HG02943 (cell line): ENCODE data around the gene MGAT4B.
"Not testable (repeated sequence)": the region's sequence is repeated elsewhere in the genome, so short reads cannot be mapped to it uniquely, and the experiment has no call there.

Experiments
- ATAC-seq: cut with Tn5 transposase; IDR thresholded peaks from one replicate; pipeline ENCODE4 v1.9.1; 2021; ENCODE audit warnings: mild to moderate bottlenecking, low read depth, moderate library complexity; ENCODE audit not compliant: unreplicated experiment

The MGAT4B gene

DNA sequence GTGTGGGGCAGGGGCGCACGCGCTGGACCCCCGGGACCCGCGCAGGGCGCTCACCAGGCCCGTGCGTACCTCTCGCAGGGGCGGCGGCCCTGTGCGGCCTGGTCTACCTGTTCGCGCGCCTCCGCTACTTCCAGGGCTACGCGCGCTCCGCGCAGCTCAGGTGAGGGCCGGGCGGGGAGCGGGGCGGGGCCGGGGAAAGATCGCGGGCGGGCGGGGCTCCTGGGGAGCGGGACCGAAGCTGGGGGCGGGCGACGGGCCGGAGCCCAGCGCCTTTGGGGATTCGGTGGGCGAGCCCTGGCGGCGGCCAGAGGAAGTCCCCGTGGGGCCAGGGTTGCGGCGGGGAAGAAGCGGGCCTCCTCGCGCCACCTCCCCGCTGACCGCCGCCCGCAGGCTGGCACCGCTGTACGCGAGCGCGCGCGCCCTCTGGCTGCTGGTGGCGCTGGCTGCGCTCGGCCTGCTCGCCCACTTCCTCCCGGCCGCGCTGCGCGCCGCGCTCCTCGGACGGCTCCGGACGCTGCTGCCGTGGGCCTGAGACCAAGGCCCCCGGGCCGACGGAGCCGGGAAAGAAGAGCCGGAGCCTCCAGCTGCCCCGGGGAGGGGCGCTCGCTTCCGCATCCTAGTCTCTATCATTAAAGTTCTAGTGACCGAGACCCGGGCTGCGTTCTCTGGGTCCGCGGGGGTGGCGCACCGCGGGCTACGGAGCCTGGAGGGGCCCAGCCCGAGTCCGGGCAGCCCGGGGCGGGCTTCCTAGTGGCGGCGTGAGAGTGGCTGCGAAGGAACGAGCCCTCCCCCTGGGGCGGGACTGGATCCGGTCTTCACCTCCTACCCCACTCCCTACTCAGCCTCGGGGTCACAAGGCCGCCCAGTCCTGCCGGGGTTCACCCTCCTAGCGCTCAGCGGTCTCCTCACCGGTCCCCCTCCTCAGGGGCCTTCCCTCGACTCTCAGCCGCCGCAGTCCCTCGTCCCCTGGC is 10.5 kb downstream of the MGAT4B start:
- peak; percentile 57 for ATAC-seq

DNA sequence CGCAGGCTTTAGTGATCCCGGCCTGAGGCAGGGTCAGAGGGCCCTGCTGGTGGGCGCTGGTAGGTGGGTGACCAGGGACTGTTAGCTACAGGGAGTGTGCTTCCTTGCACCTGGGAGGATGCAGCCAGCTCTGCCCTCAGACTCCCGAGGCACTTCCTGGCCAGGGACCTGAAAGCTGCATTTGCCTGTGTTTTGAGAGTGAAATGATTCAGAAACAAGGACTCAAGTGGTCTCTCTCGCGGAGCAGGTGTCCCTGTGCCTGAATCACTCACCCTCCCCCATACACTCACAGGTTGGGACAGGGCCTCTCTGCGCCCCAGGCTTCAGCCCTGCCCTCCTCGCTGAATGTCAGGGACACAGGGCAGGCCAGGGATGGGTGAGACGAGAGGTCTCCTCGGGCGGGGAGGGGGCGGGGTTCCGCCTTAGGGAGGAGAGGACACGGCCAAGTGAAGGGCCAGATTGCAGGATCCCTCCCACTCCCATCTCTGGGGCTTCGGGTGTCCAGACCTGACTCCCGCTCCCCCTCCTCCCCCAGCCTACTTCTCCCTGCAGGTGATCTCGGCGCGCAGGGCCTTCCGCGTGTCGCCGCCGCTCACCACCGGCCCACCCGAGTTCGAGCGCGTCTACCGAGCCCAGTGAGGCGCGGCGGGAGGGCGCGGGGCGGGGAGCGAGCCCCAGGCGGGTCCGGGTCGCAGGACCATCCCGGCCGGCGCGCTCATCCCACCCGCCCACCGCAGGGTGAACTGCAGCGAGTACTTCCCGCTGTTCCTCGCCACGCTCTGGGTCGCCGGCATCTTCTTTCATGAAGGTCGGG is 11.4 kb downstream of the MGAT4B start:
- no peak for ATAC-seq

DNA sequence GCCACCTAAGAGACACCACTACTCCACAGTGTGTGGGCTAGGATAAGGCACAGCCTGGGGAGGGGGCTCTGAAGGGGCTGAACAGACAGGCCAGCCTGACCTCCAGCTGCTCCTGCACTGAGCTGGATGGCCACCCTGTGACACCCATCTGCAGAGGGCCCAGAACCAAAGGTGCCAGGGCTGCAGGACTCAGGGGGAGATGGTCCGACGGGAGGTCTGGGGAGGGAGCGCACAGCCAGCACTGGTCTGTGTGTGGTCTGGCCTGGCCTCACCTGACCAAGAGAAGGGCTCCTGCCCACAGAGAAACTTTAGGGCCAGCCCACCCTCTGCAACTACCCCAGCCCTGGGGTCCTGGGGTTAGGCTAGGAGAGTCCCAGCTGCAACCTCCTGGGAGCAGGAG is 12.1 kb downstream of the MGAT4B start:
- ATAC-seq: no peak

DNA sequence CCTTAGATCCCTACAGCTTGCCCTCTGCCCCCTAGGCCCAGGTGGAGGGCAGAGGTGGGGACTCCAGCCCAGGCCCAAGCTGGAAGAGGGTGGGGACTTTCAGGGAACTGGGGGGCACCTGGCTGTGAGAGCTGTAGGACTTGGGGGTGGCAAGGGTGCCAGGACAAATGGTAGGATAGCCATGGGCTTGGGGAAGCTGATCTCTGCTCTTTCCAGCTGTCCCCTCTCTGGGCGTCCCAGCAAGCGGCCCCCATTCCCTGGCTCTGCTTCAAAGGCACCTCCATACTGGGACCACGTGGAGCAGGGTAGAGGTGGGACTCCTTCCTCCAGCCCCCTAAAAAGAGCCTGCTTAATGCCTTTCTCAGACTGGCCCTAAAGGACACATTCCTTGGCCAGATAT is 12.5 kb downstream of the MGAT4B start:
- no peak for ATAC-seq

DNA sequence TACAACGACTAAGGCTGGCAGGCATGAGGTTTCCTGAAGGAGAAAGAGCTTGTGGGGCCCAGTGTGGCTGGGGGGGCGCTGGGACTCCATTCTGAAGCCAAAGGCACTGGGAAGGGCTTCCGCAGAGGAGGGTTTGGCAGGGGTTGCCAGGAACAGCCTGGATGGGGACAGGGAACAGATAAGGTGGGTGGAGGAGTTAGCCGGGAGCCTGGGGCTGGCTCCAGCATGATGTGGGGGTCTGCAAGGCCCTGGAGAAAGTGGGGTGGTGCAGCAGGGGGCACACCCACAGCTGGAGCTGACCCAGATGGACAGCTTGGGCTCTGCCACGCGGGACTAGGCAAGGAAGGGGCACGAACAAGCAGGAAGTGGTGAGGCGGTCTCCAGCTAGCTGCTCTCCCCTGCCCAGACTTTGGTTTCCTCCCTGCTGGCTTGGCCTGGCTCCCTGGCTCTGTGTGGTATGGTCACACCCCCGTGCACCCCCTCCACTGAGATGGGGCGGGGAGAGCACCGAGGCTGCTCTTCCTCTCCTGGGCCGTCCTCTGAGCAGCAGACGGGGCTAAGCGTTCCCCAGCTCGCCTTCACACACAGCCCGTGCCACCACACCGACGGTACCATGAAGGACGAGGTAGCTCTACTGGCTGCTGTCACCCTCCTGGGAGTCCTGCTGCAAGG is 13.1 kb downstream of the MGAT4B start, which contains the start of gene LTC4S:
Gene LTC4S, plus strand, starts transcription at position 519 of the 672 bp plus-strand sequence. Its CDS starts 95 bp downstream, at position 614.
- no peak for ATAC-seq

DNA sequence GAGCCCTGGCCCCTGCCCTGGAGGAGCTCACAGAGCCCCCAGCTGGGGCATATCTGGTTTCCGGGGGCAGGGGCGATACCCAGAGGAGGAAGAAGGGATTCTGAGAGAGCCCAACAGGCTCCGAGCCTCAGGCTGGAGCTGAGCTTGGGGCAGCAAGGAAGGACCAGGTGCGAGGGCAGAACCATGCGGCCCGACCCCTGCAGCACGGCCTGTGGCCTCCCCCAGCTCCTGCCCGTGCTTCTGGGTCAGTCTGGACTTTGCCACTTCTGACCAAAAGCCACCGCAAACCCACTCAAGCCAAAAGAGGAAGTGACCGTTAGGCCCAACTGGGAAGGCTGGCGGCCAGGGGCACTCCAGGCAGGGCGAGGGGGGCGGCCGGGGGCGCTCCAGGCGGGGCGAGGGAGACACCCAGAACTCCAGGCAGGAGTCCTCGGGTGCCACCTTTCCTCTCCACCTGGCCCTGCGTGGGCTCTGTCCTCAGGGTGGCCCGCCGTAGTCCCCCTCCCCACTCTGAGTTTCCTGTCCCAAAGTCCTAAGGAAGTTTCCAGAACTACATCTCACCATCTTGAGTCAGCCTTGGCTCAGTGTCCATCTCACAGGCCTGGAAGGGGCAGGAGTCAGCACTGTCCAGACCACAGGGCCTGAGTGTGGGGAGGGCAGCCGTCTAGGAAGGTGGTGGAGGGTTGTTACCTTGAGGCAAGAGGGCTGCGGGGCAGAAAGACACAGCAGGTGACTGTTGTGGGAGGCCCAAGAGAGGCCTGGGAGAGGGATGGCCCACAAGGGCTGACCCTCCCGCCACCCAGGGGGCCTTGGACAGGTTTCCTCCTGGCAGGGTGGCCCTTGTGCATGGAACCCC is 13.8 kb downstream of the MGAT4B start:
- ATAC-seq: no peak

DNA sequence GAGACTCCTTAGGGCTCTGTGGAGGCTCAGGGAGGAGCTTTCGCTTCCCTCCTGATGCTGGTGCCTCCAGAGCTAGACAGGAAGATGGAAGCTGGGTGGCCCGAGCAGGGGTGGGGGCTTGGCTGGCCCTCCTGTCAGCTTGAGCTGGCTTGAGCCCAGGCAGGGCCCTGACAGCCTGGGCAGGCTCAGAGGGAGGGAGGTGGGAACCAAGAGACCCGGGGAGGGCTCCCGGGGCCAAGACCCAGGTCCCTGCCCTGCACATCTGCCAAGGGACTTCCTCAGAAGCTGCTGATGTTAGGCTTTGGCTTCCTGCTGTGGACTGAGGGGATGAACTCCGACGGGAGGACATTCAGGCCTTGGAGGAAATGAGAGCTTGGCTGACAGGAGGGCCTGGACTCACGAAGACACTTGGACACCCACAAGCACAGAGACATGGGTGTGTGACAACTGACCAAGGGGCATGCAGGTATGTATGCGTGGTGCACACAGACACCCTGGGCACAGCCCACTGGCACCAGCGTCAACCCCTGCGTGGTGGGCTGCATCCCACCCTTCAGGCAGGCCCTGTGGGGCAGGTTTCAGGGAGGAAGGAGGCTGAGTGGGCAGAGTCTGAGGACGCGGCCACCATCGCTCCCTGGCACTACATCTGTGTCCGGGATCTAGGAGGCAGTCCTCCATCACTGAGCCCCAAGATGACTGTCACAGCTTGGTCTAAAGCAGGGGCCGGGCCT is 14.6 kb downstream of the MGAT4B start:
- no peak for ATAC-seq

DNA sequence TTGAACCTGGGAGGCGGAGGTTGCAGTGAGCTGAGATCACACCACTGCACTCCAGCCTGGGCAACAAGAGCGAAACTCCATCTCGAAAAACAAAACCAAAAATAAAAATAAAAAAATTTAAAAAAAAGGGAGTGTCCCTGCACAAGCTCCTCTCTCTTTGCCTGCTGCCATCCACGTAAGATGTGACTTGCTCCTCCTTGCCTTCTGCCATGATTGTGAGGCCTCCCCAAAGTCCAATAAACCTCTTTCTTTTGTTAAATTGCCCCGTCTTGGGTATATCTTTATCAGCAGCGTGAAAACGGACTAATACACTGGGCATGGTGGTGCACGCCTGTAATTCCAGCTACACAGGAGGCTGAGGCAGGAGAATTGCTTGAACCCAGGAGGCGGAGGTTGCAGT is 17.4 kb downstream of the MGAT4B start:
- ATAC-seq: not testable (repeated sequence)

DNA sequence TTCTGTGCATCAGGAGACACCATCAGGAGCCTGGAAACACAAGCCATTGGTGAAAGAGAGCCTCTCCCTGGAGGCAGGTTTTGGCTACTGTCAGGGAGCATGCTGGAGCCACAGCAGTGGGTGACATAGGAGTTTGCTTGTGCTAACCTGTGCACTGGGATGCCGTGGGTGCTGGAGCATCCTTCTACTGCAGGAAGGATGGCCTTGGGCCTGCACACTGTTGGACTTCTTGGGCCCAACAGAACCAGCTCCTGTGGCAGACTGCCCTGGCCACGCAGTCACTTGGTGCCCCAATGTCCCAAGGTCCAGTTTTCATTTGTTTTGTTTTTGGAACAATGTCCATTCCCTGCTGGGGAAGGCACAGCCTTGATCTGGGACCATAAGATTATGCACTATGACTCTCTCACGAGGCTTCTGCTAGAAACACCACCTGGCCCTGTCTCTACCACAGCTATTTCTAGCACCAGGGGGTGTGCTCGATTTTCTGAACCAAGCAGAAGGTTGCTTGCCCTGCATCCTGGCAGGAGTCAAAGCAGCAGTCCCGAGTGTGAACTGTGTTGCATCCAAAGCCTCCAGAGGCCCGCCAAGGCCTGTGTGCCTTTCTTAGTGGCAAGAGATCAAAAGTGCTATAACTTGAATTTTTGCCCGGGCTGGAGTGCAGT is 18.3 kb downstream of the MGAT4B start:
- ATAC-seq: no peak

DNA sequence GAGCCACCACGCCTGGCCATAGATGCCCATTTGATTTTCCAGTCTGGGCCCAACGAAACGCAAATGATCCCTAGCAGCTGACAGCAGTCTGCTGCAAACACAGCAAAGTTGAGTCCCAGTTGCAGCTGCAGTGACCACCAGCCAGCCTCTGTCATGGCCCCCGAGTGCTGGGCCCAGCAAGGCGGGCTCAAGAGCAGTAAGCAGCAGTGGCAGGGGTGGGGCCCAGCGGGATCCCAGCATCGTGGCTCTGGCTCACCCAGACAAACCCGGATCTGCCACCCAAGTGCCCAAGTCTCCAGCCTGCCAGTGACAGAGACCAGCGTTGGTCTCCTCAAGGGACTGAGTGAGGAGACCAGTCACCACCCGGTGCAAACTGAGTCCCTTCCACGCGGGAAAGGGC is 19.8 kb downstream of the MGAT4B start:
- ATAC-seq: no peak

DNA sequence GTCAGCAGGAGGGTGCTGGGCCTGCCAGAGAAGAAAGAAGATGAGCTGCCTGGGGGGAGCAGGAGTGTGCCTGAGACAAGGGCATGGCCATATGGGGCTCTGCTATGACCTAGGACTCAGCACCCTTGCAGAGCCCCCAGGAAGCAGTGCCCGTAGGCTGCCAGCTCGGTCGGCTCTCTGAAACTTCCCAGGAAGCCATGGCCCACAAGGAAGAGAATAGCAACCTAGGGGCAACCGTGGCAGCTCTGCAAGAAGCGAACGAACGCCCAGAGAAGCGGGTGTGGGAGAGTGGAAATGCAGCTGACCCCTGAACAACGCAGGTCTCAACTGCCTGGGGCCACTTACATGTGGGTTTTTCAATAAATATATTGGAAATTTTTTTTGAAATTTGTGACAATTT is 23.5 kb downstream of the MGAT4B start:
- ATAC-seq: no peak

DNA sequence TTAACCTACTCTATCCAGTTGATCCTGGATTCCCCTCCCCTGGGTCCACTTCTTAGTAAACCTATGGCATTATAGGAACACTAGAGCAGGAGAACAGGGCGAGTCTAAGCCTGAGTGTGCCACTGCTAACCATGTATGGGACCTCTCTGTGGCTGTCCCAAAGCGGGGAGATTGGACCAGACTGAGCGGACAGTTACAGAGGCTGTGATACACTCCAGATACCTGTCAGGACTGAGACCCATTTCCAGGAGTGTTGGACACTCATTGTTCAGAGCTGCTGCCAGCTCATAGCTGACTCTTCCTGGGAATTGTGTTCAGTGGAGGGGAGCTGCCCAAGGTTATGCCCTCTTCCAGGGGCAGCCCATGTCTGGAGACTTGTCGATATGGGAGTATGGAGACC is 24.8 kb downstream of the MGAT4B start:
- ATAC-seq: no peak

DNA sequence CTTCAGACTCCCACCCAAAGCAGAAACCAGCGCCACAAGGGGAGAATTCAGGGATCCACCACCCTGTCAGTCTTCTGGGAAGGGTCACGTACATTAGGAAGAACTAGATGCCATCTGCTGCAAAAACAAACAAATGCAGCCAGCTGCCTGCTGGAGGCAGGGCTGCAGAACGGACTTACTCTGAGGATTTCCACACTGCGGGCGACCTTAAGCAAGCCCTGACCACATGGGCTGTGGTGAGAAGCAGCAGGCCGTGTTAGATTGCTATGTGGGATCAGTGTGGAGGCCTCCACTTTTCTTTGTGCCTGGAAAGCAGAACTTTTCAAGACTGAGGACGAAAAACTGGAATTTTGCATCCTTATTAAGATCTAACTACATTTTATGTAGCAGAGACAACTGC is 26.3 kb downstream of the MGAT4B start:
- ATAC-seq: no peak

DNA sequence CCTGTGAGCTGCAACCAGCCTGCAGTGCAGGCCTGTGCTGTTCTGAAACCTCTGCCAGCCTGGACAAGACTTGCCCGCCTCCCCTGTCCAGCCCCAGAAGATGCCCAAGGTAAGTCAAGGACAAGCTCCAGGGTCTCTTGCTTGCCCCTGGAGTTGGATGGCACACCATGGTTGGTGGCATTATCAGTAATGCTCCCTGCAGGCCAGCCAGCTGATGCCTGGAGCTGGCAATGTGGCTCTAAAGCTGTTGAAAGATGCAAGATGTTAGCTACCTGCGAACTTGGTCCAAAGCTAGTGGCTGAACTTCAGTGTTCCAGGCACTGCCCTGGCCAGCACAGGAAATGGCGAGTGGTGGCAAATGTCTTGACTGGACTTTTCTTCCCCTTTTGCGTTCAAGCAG is 26.8 kb downstream of the MGAT4B start:
- ATAC-seq: no peak

DNA sequence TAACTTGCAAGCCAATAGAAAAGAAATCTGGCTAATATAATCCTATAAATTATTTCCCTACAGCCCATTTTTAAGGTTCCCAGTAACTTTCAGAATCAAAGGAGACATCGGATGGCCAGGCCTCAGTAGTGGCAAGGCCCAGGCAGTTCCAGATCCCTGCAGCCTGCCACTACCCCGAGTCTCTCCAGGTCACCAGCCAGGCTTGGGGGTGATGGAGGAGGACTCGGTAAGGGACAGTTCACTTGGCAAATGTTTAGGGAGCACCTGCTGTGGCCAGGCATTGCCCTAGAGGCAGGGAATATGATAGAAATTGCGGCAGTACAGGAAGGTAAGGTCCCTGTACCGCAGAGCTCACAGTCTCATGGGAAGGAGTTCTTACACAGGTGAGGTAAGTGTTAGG is 28.1 kb downstream of the MGAT4B start:
- ATAC-seq: no peak

DNA sequence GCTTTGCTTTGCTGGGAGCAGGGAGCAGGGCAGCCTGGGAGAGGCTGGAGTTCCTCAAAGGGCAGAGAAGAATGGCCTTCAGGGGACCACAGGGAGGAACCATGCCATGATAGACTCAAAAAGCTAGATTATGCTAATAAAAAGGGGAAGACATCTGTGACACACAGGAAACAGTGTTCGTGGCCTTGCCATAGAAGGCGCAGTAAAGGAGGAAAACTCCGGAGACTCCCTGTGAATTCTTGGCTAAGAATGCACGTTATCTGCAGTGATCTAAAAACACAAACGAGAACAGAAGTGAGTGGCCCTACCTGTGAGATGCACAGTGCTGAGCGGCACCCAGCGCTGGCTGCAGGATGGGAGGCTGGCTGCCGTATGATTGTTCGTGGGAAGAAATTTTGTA is 28.8 kb downstream of the MGAT4B start:
- no peak for ATAC-seq

DNA sequence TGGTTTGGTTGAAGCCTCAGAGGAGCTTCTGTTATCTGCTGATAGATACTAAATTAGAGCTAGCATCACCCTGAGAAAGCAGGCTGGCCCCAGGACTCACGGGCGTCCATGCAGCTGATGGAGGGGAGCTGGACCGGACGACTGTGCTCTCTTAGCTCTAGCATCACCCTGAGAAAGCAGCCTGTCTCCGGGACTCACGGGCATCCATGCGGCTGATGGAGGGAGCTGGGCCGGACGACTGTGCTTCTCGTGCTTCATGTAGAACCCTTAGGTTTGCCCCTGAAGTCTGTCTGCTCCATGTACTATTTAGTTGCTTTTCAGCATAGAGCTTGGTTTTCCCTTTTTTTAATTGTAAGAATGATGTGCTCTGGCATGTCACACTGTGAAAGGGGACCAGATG is 29.2 kb downstream of the MGAT4B start:
- no peak for ATAC-seq

DNA sequence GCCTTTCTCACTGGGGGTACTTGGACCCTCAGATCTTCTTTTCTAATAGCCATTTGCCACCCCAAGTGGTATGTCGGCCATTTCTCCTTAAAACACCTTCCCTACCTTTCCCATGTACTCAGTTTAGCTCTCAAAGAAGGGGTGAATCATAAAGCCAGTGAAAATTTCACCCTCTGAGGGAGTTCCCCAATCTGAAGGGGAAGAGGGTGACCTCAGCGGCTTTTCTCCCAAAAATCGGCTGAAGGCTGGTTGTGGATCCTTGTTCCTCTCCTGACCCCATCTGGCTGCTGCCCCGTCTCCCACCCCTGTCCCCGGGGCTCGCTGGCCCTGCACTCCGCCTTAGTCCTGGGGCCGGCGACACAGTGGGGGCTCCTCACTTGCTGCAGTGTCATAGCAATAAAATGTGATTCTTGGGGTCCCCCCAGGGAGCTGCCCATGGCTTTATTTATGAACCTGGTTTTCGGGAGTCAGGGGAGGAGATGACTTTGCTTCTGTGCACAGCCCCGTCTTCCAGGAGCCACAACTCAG is 30.2 kb downstream of the MGAT4B start:
- ATAC-seq: no peak

DNA sequence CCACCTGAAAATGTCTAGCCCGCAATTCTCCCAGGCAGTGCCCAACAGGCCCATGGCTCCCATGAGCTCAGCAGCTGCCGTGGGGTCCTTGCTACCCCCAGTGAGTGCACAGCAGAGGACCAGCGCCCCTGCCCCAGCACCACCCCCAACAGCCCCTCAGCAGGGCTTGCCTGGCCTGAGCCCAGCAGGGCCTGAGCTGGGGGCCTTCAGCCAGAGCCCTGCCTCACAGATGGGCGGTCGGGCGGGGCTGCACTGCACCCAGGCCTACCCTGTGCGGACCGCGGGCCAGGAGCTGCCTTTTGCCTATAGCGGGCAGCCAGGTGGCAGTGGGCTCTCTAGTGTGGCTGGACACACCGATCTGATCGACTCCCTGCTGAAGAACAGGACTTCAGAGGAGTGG is 32.2 kb downstream of the MGAT4B start:
- no peak for ATAC-seq
